Ishikawa (cell line): ENCODE results near the gene DNAH17.

Experiments used
- CEBPB ChIP-seq: IDR thresholded peaks from 2 replicates; pipeline ENCODE4 v1.6.1; 2012
- CREB1 ChIP-seq: IDR thresholded peaks from 2 replicates; pipeline ENCODE4 v1.6.1; 2012; ENCODE audit warnings: low read depth
- EGR1 ChIP-seq: IDR thresholded peaks from 2 replicates; pipeline ENCODE4 v1.6.1; 2012
- EP300 ChIP-seq: IDR thresholded peaks from 2 replicates; pipeline ENCODE4 v1.6.1; 2012; ENCODE audit warnings: borderline replicate concordance
- FOXM1 ChIP-seq: IDR thresholded peaks from 2 replicates; pipeline ENCODE4 v1.6.1; 2012; ENCODE audit warnings: low read depth, borderline replicate concordance
- MAX ChIP-seq: IDR thresholded peaks from 2 replicates; pipeline ENCODE4 v1.6.1; 2012
- NFIC ChIP-seq: IDR thresholded peaks from 2 replicates; pipeline ENCODE4 v1.6.1; 2012
- RAD21 ChIP-seq: IDR thresholded peaks from 2 replicates; pipeline ENCODE4 v1.6.1; 2012; ENCODE audit warnings: low read depth
- TAF1 ChIP-seq: IDR thresholded peaks from 2 replicates; pipeline ENCODE4 v1.6.1; 2012; ENCODE audit warnings: low read depth, mild to moderate bottlenecking
- TCF12 ChIP-seq: IDR thresholded peaks from 2 replicates; pipeline ENCODE4 v1.6.1; 2012; ENCODE audit warnings: low read depth
- TEAD4 ChIP-seq: IDR thresholded peaks from 2 replicates; pipeline ENCODE4 v1.6.1; 2012
- YY1 ChIP-seq: IDR thresholded peaks from 2 replicates; pipeline ENCODE4 v1.6.1; 2012; ENCODE audit warnings: low read depth
- ZBTB7A ChIP-seq: IDR thresholded peaks from 2 replicates; pipeline ENCODE4 v1.6.1; 2012; ENCODE audit warnings: low read depth
- TF ChIP-seq, protein P1 (sequence below): IDR thresholded peaks from 2 replicates; pipeline ENCODE4 v1.6.1; 2012; ENCODE audit warnings: low read depth, mild to moderate bottlenecking
- TF ChIP-seq, protein P2 (sequence below): IDR thresholded peaks from 2 replicates; pipeline ENCODE4 v1.6.1; 2012

The DNAH17 gene

DNA sequence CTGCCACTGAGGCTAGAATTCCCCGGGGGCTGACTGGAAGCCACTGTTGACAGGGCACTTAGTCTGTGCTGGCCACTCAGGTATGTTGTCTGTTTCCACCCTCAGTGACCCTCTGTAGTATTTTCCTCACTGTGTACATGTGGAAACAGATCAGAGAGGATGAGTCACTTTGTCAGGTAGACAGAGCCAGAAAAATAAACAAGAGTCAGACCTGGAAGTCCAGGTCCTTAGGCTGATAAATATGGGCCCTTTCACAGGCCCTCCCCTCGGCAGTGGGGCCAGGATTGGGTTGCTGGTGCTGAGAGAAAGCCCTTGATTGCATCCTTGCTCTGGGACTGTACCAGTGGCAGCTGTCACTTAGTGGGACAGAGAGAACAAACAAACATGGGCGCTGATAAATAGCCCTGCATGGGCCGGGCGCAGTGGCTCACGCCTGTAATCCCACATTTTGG, 177.5 kb downstream of the DNAH17 start:
- TF ChIP-seq YY1 (no peak), NFIC (no peak), TCF12 (no peak), CREB1 (no peak), EGR1 (no peak), TAF1 (no peak), TEAD4 (no peak), MAX (no peak), RAD21 (no peak), ZBTB7A (no peak), EP300 (no peak), FOXM1 (no peak), CEBPB (no peak)
- TF ChIP-seq, protein P1, sequence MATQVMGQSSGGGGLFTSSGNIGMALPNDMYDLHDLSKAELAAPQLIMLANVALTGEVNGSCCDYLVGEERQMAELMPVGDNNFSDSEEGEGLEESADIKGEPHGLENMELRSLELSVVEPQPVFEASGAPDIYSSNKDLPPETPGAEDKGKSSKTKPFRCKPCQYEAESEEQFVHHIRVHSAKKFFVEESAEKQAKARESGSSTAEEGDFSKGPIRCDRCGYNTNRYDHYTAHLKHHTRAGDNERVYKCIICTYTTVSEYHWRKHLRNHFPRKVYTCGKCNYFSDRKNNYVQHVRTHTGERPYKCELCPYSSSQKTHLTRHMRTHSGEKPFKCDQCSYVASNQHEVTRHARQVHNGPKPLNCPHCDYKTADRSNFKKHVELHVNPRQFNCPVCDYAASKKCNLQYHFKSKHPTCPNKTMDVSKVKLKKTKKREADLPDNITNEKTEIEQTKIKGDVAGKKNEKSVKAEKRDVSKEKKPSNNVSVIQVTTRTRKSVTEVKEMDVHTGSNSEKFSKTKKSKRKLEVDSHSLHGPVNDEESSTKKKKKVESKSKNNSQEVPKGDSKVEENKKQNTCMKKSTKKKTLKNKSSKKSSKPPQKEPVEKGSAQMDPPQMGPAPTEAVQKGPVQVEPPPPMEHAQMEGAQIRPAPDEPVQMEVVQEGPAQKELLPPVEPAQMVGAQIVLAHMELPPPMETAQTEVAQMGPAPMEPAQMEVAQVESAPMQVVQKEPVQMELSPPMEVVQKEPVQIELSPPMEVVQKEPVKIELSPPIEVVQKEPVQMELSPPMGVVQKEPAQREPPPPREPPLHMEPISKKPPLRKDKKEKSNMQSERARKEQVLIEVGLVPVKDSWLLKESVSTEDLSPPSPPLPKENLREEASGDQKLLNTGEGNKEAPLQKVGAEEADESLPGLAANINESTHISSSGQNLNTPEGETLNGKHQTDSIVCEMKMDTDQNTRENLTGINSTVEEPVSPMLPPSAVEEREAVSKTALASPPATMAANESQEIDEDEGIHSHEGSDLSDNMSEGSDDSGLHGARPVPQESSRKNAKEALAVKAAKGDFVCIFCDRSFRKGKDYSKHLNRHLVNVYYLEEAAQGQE: no peak
- TF ChIP-seq, protein P2, sequence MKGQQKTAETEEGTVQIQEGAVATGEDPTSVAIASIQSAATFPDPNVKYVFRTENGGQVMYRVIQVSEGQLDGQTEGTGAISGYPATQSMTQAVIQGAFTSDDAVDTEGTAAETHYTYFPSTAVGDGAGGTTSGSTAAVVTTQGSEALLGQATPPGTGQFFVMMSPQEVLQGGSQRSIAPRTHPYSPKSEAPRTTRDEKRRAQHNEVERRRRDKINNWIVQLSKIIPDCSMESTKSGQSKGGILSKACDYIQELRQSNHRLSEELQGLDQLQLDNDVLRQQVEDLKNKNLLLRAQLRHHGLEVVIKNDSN: no peak

DNA sequence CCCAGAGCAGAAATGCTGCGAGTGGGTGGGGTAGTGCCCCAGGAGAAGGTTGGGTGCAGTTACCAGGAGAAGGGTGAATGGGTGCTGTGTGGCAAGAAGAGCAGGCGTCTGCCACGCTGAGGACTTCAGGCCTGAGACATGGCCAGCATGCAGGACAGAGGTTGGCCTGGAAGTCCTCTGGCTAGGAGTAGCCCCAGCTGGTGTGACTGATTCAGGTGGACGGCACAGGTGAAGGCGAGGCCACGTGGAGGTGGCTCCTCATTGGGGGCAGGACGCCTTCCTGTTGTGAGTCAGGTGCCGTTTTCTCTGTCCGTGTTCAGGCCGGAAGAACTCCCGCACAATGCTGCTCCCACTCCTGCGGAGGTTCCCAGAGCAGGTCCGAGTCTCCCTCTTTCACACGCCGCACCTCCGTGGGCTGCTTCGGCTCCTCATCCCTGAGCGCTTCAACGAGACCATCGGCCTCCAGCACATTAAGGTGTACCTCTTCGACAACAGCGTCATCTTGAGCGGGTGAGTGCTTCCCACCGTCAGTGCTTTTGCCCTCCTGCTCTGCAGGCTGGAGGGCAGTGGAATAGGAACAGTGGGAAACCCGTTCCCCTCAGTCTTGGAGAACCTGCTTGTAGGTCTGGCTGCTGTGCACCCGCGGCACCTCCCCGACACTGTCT, 178.0 kb downstream of the DNAH17 start:
- TF ChIP-seq EGR1: no peak
- TF ChIP-seq NFIC: no peak
- no peak for TF ChIP-seq CREB1
- TF ChIP-seq, protein P2: no peak

GRCh38 chr17:78398390-78398789, 178.8 kb downstream of the DNAH17 start:
- TF ChIP-seq CREB1 (no peak), CEBPB (no peak), ZBTB7A (no peak), RAD21 (no peak), NFIC (no peak)

DNA sequence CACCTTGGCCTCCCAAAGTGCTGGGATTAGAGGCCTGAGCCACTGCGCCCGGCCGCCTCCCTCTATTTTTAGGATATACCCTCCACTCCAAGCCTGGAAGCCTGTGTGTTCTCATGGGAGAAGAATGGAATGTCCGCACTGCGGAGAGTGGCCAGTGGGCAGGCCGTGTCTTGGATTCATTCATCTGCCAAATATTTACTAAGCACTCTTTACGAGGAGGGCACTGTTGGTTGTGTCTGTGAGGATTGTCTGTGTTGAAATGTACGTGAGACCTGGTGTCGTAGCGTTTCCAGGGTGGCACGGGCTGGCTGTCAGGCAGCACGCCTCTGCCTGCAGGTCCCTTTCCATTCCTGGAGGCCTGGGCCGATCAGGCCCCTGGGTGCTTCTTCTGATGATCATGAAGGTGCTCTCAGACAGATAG, 179.5 kb downstream of the DNAH17 start:
- TF ChIP-seq ZBTB7A: no peak
- TF ChIP-seq, protein P1: 0 out of 2 replicates have a peak, but pooled peaks have one; percentile 10

DNA sequence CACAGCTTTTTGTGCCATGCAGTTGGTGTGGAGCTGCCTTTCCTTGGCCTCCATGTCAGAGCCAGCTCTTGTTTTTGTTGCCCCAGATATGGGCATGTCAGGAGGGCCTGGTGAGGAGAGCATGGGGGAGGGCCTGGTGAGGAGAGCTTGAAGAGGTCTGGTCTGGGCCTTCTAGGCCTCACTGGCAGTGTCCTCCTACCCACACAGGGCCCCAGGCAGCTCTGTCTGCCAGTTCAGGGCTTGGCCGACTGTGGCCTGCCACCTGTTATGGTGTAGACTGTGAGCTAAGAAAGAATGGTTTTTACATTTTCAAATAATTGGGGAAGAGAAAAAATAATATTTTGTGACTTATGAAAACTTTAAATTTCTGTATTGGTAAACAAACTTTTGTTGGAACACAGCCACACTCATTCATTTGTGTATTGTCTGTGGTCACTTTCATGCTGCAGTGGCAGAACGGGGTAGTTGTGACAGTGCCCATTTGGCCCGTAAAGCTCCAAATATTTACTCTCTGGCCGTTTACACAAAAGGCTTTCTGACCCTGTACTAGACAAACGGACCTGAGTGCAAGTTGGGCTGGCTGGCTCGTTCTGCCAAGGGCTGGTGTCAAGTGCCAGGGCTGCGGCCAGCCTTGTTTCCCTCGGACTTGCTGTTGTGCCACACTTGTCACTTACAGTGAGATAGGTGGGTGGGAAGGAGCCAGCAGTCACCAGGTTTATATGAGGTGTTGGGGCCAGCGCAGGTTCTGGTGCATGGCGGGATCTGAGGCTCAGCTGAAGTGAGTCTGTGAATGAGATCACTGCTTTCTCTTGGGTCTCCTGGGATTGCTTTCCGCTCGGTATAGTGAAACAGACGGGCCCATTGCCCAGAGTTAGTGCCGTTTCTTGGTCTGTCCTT, 180.5 kb downstream of the DNAH17 start:
- TF ChIP-seq TEAD4: no peak

DNA sequence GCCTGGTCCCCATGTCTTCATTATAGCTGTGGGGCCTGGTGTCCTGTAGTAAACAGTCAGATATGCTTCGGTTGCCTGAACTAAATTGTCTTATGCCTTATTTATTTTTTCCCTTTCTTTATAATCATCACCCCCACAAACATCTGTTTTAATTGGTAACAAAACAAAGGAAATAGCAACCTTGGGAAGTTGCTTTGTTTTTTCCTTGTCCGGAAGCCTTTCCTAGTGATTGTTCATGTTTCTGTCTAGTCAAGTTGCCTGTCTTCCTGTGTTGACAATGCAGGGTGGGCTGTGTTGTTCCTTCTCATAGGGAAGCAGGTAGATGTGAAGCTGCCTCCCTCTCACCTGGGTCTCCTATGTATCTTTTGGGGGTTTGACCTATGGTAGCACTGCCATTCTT, 182.0 kb downstream of the DNAH17 start:
- TF ChIP-seq TAF1: no peak
- TF ChIP-seq EP300: no peak
- no peak for TF ChIP-seq YY1
- no peak for TF ChIP-seq MAX
- no peak for TF ChIP-seq CREB1
- no peak for TF ChIP-seq EGR1
- TF ChIP-seq TEAD4: no peak
- TF ChIP-seq FOXM1: no peak
- TF ChIP-seq ZBTB7A: no peak
- no peak for TF ChIP-seq NFIC
- TF ChIP-seq TCF12: no peak
- no peak for TF ChIP-seq CEBPB
- TF ChIP-seq, protein P2: no peak
- no peak for TF ChIP-seq RAD21
- TF ChIP-seq, protein P1: no peak
